ENCODE measurements around the gene DKC1. TPM values are rescaled to one million over a fixed set of nuclear protein-coding genes. Genes with fewer than 3 reads are reported as not detected.

The DKC1 gene
- polyA plus RNA-seq, 1 experiment: 31.5 TPM

DNA sequence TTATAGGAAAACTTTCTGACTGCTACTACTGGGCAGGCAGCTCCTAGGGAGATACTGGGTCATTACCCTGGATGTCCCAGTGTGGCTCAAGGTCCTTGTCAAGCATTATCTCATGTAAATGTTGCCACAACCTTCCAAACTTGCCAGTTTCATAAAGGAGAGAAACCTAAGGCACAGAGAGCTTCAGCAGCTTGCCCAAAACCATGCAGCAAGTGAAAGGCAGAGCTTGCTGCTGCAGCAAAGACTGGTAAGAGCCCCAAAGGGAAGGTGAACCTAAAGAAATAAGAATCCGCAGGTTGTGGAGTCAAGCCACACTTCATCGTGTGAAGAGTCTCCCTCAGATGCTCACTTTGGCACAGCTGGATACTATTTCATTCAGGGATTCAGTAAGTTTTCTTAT is 40.3 kb downstream of the DKC1 start:
- TF ChIP-seq, protein P1, sequence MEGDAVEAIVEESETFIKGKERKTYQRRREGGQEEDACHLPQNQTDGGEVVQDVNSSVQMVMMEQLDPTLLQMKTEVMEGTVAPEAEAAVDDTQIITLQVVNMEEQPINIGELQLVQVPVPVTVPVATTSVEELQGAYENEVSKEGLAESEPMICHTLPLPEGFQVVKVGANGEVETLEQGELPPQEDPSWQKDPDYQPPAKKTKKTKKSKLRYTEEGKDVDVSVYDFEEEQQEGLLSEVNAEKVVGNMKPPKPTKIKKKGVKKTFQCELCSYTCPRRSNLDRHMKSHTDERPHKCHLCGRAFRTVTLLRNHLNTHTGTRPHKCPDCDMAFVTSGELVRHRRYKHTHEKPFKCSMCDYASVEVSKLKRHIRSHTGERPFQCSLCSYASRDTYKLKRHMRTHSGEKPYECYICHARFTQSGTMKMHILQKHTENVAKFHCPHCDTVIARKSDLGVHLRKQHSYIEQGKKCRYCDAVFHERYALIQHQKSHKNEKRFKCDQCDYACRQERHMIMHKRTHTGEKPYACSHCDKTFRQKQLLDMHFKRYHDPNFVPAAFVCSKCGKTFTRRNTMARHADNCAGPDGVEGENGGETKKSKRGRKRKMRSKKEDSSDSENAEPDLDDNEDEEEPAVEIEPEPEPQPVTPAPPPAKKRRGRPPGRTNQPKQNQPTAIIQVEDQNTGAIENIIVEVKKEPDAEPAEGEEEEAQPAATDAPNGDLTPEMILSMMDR (IDR thresholded peaks at IDR 0.05; ENCODE audit: insufficient read depth, low read depth, low read length): no peak
- no peak for DNase-seq (ENCODE audit: low read depth)
- no peaks in the 10 kb centered on the region; the same call in 1 of the 2 replicates for H3K36me3 ChIP-seq (ENCODE audit: control insufficient read depth, insufficient read depth, low read length)
- ChIA-PET CTCF (interaction anchor here (1.1 kb wide), 1 partner anchor 9 kb away, joined by 3 read pairs; no protein-coding TSS in a partner anchor), POLR2A (no interaction called here)
- H3K4me3 ChIP-seq (ENCODE audit: low read depth, low read length): no peak overlapping the region
- no peaks in the 10 kb centered on the region; the same call in 1 of the 2 replicates for H3K27me3 ChIP-seq (ENCODE audit: control insufficient read depth, insufficient read depth, low read length)

DNA sequence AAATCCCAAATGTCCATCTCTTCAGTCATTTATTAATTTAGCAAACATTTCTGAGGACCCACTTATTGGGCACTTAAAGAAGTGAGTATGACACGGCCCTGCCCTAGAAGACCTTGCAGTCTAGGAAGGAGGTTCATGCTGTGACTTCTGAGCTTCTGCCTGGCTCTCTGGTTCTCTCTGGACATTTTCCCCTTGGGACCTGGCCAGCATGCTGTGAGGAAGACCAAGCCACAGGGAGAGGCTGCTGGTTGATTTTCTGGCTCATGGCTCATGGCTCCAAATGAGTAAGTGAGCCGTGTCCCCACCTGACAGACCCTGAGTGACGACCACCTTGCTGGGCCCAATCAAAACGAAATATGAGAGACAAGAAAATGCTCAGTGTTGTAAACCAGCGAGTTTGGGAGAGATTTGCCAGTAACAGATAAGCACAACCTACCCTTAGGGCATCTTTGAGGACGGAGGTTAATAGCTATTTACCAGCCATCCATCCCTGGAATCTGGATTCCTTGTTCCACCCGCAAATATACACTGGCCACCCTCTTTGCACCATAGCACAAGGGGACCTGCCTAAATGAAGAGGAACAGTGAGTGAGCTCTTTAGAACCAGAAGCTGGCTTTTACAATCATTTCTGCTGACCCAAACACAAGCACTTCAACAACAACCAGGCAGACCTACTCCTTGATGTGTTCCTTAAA is 41.7 kb downstream of the DKC1 start:
- POLR2A ChIA-PET: no interaction called here
- CTCF ChIA-PET: no interaction called here
- Histone ChIP-seq H3K4me3 (ENCODE audit: low read depth, low read length) (peak overlapping the region; percentile 67), H3K36me3 (ENCODE audit: control insufficient read depth, insufficient read depth, low read length) (no peaks in the 10 kb centered on the region; the same call in 1 of the 2 replicates), H3K27me3 (ENCODE audit: control insufficient read depth, insufficient read depth, low read length) (no peaks in the 10 kb centered on the region; the same call in 1 of the 2 replicates)
- TF ChIP-seq, protein P1 (IDR thresholded peaks at IDR 0.05; ENCODE audit: insufficient read depth, low read depth, low read length): no peak
- no peak for DNase-seq (ENCODE audit: low read depth)

DNA sequence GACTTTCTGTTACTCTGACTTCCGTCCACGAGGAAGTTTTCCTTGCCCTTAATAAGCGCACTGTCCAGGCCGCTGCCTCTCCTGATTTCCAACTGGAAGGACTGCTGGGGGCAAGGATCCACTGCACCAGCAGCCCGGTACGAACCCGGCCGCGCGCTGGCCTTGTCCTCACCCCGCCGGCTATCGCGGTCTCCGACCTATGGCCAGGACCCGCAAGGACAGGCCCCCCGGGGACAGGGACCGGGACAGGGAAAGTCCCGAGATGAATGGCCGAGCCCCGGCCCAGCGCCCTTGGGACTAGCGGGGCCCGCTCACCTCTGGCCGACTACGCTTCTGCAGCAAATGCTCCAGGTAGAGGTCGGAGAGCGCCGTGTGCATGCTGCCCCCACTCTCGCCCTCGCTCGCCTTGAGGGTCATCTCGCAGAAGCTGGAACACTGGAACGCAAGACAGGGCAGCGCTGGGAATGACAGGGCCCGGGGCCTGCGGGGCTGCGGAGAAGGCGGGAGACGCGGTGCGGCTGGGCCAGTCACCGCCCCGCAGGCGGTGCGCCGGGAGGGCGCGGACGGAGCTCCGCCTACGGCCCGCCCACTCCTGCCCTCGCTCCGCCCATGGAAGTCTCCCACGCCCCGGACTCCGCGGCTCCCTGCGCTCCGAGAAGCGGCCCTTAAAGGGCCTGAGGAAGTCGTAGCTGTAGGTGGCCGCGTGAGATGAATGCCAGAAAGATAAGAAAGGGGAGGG is 42.5 kb downstream of the DKC1 start, which contains the start of gene MPP1:
Gene MPP1 (minus strand): TSS at position 529 of the 739 bp plus-strand sequence. CDS start 112 bp downstream, at position 417.
- TF ChIP-seq, protein P1 (IDR thresholded peaks at IDR 0.05; ENCODE audit: insufficient read depth, low read depth, low read length): no peak
- no peaks in the 10 kb centered on the region; the same call in 1 of the 2 replicates for H3K27me3 ChIP-seq (ENCODE audit: control insufficient read depth, insufficient read depth, low read length)
- no peaks in the 10 kb centered on the region; the same call in 1 of the 2 replicates for H3K36me3 ChIP-seq (ENCODE audit: control insufficient read depth, insufficient read depth, low read length)
- POLR2A ChIA-PET: no interaction called here
- CTCF ChIA-PET: no interaction called here
- H3K4me3 ChIP-seq (ENCODE audit: low read depth, low read length): peak within 1 kb of the TSS; percentile 67
- peak; percentile 20 for DNase-seq (ENCODE audit: low read depth)

DNA sequence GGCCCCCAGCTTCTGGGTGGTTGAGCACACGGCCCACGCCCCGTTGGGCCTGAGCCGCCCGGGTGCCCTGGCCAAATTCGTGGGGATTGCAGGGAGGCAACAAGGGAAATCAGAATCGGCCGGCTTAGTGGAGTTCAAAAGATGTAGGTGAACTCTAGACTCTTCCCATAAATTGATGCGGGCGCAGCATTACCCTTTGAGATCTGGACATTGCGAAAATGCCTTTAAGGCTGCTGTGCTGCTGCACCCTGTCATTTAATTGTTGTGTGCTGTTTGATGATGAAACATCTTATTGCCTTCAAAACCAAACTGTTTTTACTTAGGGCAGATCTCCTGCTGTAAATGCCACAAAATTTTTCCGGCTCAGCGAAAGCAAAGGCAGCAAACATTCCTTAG is 43.0 kb downstream of the DKC1 start:
- no peaks in the 10 kb centered on the region; the same call in 1 of the 2 replicates for H3K27me3 ChIP-seq (ENCODE audit: control insufficient read depth, insufficient read depth, low read length)
- no peak for DNase-seq (ENCODE audit: low read depth)
- TF ChIP-seq, protein P1 (IDR thresholded peaks at IDR 0.05; ENCODE audit: insufficient read depth, low read depth, low read length): no peak
- H3K4me3 ChIP-seq (ENCODE audit: low read depth, low read length): peak overlapping the region; percentile 67
- ChIA-PET CTCF (no interaction called here), POLR2A (no interaction called here)
- H3K36me3 ChIP-seq (ENCODE audit: control insufficient read depth, insufficient read depth, low read length): no peaks in the 10 kb centered on the region; the same call in 1 of the 2 replicates

DNA sequence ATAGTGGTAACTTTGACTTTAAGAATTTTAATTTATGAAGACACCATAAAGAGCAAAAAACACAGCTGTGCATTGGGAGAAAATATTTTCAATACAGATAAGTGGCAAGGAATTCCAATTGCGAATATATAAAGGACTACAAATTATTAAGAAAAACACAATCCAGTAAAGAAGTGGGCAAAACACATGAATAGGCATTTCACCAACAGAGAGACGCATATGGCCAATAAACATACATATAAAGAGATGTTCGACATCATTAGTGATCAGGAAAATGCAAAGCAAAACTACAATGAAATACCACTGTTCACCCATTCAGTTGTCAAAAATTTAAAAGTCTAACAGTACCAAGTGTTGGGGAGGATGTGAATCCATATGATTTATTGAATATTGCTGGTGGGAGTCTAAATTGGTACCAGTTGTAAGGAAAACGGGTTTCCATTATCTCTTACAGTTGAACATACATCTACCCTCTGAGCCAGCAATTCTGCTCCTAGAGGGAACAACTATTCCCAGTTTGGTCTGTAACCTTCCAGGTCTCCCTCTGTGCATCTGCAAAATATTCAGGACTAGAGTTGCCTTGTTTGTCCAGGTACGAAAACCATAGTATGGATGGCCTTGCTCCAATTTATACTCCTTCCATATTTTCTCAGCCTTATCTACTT is 44.3 kb downstream of the DKC1 start:
- Histone ChIP-seq H3K27me3 (ENCODE audit: control insufficient read depth, insufficient read depth, low read length) (no peaks in the 10 kb centered on the region; the same call in 1 of the 2 replicates), H3K36me3 (ENCODE audit: control insufficient read depth, insufficient read depth, low read length) (no peaks in the 10 kb centered on the region; the same call in 1 of the 2 replicates), H3K4me3 (ENCODE audit: low read depth, low read length) (no peak overlapping the region)
- TF ChIP-seq, protein P1 (IDR thresholded peaks at IDR 0.05; ENCODE audit: insufficient read depth, low read depth, low read length): no peak
- DNase-seq (ENCODE audit: low read depth): no peak
- ChIA-PET POLR2A (no interaction called here), CTCF (interaction anchor here (0.6 kb wide), 1 partner anchor 72 kb away, joined by 4 read pairs; no protein-coding TSS in a partner anchor)
